GM19455 (cell line): Measurements from ENCODE around the gene SLC43A1.
"Not testable (repeated sequence)": the region's sequence is repeated elsewhere in the genome, so short reads cannot be mapped to it uniquely, and the experiment has no call there.

Experiments used
- ATAC-seq: cut with Tn5 transposase; IDR thresholded peaks from one replicate; pipeline ENCODE4 v1.9.1; 2021; ENCODE audit not compliant: unreplicated experiment

SLC43A1 gene

GRCh38 chr11:57515332-57516060 is at the start of gene SLC43A1:
Gene SLC43A1, minus strand, starts transcription at chr11:57515702. Its CDS starts 1,591 bp downstream, at chr11:57514111.
- peak; percentile 53 for ATAC-seq

- no peak for ATAC-seq
These were observed 47.1 kb upstream of the SLC43A1 start for GRCh38 chr11:57562596-57562995.

GRCh38 chr11:57560146-57560545 is 44.6 kb upstream of the SLC43A1 start:
- ATAC-seq = no peak

GRCh38 chr11:57556041-57556440 is 40.5 kb upstream of the SLC43A1 start:
- no peak for ATAC-seq

GRCh38 chr11:57555393-57555792 is 39.9 kb upstream of the SLC43A1 start:
- ATAC-seq = no peak

GRCh38 chr11:57552479-57552878 is 37.0 kb upstream of the SLC43A1 start:
- no peak for ATAC-seq

GRCh38 chr11:57551941-57552340 is 36.4 kb upstream of the SLC43A1 start:
- ATAC-seq = no peak

GRCh38 chr11:57549983-57550382 is 34.5 kb upstream of the SLC43A1 start:
- ATAC-seq = no peak

GRCh38 chr11:57547854-57548377 is 32.4 kb upstream of the SLC43A1 start:
- ATAC-seq = peak; percentile 73

GRCh38 chr11:57546869-57547475 is 31.5 kb upstream of the SLC43A1 start:
- peak; percentile 61 for ATAC-seq

GRCh38 chr11:57546451-57546850 is 30.9 kb upstream of the SLC43A1 start:
- no peak for ATAC-seq

GRCh38 chr11:57545883-57546282 is 30.4 kb upstream of the SLC43A1 start:
- no peak for ATAC-seq

GRCh38 chr11:57544566-57544965 is 29.1 kb upstream of the SLC43A1 start:
- no peak for ATAC-seq

- ATAC-seq = no peak
These were observed 28.1 kb upstream of the SLC43A1 start for GRCh38 chr11:57543593-57543992.

GRCh38 chr11:57542582-57542981 is 27.1 kb upstream of the SLC43A1 start:
- no peak for ATAC-seq

GRCh38 chr11:57541169-57541568 is 25.7 kb upstream of the SLC43A1 start:
- ATAC-seq = no peak

GRCh38 chr11:57539342-57539741 is 23.8 kb upstream of the SLC43A1 start:
- no peak for ATAC-seq

GRCh38 chr11:57536947-57537619 is 21.6 kb upstream of the SLC43A1 start, which contains the start of gene SMTNL1:
Gene SMTNL1, plus strand, starts transcription at chr11:57537595. Its CDS starts 5,048 bp downstream, at chr11:57542643.
- no peak for ATAC-seq

- not testable (repeated sequence) for ATAC-seq
These were observed 18.9 kb upstream of the SLC43A1 start for GRCh38 chr11:57534449-57534848.

GRCh38 chr11:57530596-57531507 is 15.3 kb upstream of the SLC43A1 start, which contains the start of gene TIMM10:
Gene TIMM10, minus strand, starts transcription at chr11:57530754. Its CDS starts 565 bp downstream, at chr11:57530189.
- peak; percentile 97 for ATAC-seq

- ATAC-seq = peak; percentile 7
These were observed 14.7 kb upstream of the SLC43A1 start for GRCh38 chr11:57530215-57530595.
